Measurements from ENCODE around the gene NDUFS7. TPM values are rescaled to one million over a fixed set of nuclear protein-coding genes. Genes with fewer than 3 reads are reported as not detected.

NDUFS7 gene
- 100 to 1,000 TPM in 4 of 6 donors, 10 to 100 TPM in 2; 38.8 to 121 (median 100) TPM for total RNA-seq

- H3K27me3 ChIP-seq = no peaks in the 10 kb centered on the region
- DNase-seq (peak; percentile 89 to 98), ATAC-seq (ENCODE audit: low FRiP score in 2 of 2) (peak; percentile 94 to 96)
- H3K27ac ChIP-seq = peak within 1 kb of the TSS; percentile 87 to 94 (median 88)
- WGBS, 2 donors = 0 to 1% methylated on average over 3 to 55 of the region's 90 CpGs
- H3K36me3 ChIP-seq = peaks cover 0 to 20% (median 6%) of the 10 kb centered on the region in 4 donors
- peak; percentile 76 to 82 for TF ChIP-seq POLR2AphosphoS5 (IDR thresholded peaks at IDR 0.05)
- TF ChIP-seq EP300 (IDR thresholded peaks at IDR 0.05) = peak in 1 of 4 donors; percentile 15
- TF ChIP-seq CTCF (IDR thresholded peaks at IDR 0.05) = peak in 5 of 6 experiments; percentile 16 to 86 (median 68)
- TF ChIP-seq POLR2A (IDR thresholded peaks at IDR 0.05) = peak; percentile 32 to 76 (median 46)
- H3K9me3 ChIP-seq = no peaks in the 10 kb centered on the region
- peaks cover 10 to 31% (median 19%) of the 10 kb centered on the region in 4 donors for H3K4me1 ChIP-seq
- peak within 1 kb of the TSS; percentile 63 to 100 (median 96) for H3K4me3 ChIP-seq
Observed at GRCh38 chr19:1383312-1384084, at the start of gene NDUFS7. Gene NDUFS7, plus strand, starts transcription at chr19:1383907. Its CDS starts 20 bp downstream, at chr19:1383927.

GRCh38 chr19:1336079-1336684, 47.5 kb upstream of the NDUFS7 start:
- Histone ChIP-seq H3K36me3 (no peaks in the 10 kb centered on the region), H3K4me3 (no peak overlapping the region), H3K27me3 (peaks cover 0 to 2% (median 0%) of the 10 kb centered on the region in 4 donors), H3K27ac (no peak overlapping the region), H3K9me3 (no peaks in the 10 kb centered on the region), H3K4me1 (no peaks in the 10 kb centered on the region)
- WGBS, 2 donors = 87 to 90% methylated on average over 19 to 22 of the region's 22 CpGs
- DNase-seq (peak in 1 of 2 donors; percentile 70), ATAC-seq (ENCODE audit: low FRiP score in 2 of 2) (no peak)
- TF ChIP-seq POLR2A (IDR thresholded peaks at IDR 0.05) (no peak), POLR2AphosphoS5 (IDR thresholded peaks at IDR 0.05) (no peak), EP300 (IDR thresholded peaks at IDR 0.05) (no peak), CTCF (IDR thresholded peaks at IDR 0.05) (no peak)

- no peak for TF ChIP-seq POLR2A (IDR thresholded peaks at IDR 0.05)
- no peak for TF ChIP-seq CTCF (IDR thresholded peaks at IDR 0.05)
- no peak for TF ChIP-seq EP300 (IDR thresholded peaks at IDR 0.05)
- no peak for TF ChIP-seq POLR2AphosphoS5 (IDR thresholded peaks at IDR 0.05)
- Histone ChIP-seq H3K27me3 (no peaks in the 10 kb centered on the region), H3K9me3 (no peaks in the 10 kb centered on the region), H3K4me1 (no peaks in the 10 kb centered on the region), H3K27ac (no peak overlapping the region), H3K4me3 (no peak overlapping the region), H3K36me3 (no peaks in the 10 kb centered on the region)
- DNase-seq = no peak
- ATAC-seq (ENCODE audit: low FRiP score in 2 of 2) = no peak
- 81 to 82% methylated on average over 23 to 28 of the region's 28 CpGs for WGBS, 2 donors
Observed at GRCh38 chr19:1340681-1341469, 42.8 kb upstream of the NDUFS7 start.

GRCh38 chr19:1343041-1343440, 40.7 kb upstream of the NDUFS7 start:
- ATAC-seq (ENCODE audit: low FRiP score in 2 of 2) = no peak
- Histone ChIP-seq H3K36me3 (no peaks in the 10 kb centered on the region), H3K4me3 (no peak overlapping the region), H3K9me3 (no peaks in the 10 kb centered on the region), H3K27me3 (no peaks in the 10 kb centered on the region), H3K27ac (no peak overlapping the region), H3K4me1 (no peaks in the 10 kb centered on the region)
- 45 to 65% methylated on average over 7 of the region's 7 CpGs for WGBS, 2 donors
- TF ChIP-seq EP300 (IDR thresholded peaks at IDR 0.05) (no peak), POLR2A (IDR thresholded peaks at IDR 0.05) (no peak), CTCF (IDR thresholded peaks at IDR 0.05) (no peak)
- DNase-seq = no peak
